Measurements from ENCODE around the gene FEZ2.
"Not testable (repeated sequence)": the region's sequence is repeated elsewhere in the genome, so short reads cannot be mapped to it uniquely, and the experiment has no call there.

FEZ2 gene

GRCh38 chr2:36597532-36598377 lies at the start of gene FEZ2:
FEZ2 (minus strand) TSS chr2:36598168; CDS start chr2:36598142, 26 bp downstream.
- peak; percentile 50 for DNase-seq

- DNase-seq: no peak
Observed at GRCh38 chr2:36634981-36635597, 37.1 kb upstream of the FEZ2 start.

- DNase-seq: no peak
Observed at GRCh38 chr2:36633470-36634092, 35.6 kb upstream of the FEZ2 start.

- DNase-seq: no peak
Observed at GRCh38 chr2:36626756-36627155, 28.8 kb upstream of the FEZ2 start.

GRCh38 chr2:36626071-36626470 lies 28.1 kb upstream of the FEZ2 start:
- no peak for DNase-seq

GRCh38 chr2:36625304-36625703 lies 27.3 kb upstream of the FEZ2 start:
- no peak for DNase-seq

GRCh38 chr2:36620321-36620720 lies 22.4 kb upstream of the FEZ2 start:
- no peak for DNase-seq

- peak; percentile 12 for DNase-seq
Observed at GRCh38 chr2:36618381-36618780, 20.4 kb upstream of the FEZ2 start.

GRCh38 chr2:36616947-36617346 lies 19.0 kb upstream of the FEZ2 start:
- no peak for DNase-seq

- DNase-seq: no peak
Observed at GRCh38 chr2:36615222-36615621, 17.3 kb upstream of the FEZ2 start.

- DNase-seq: no peak
Observed at GRCh38 chr2:36613801-36614200, 15.8 kb upstream of the FEZ2 start.

- no peak for DNase-seq
Observed at GRCh38 chr2:36611316-36611990, 13.5 kb upstream of the FEZ2 start.

- DNase-seq: no peak
Observed at GRCh38 chr2:36609507-36609906, 11.5 kb upstream of the FEZ2 start.

- DNase-seq: no peak
Observed at GRCh38 chr2:36607947-36608346, 10.0 kb upstream of the FEZ2 start.

GRCh38 chr2:36606925-36607324 lies 9.0 kb upstream of the FEZ2 start:
- no peak for DNase-seq

- no peak for DNase-seq
Observed at GRCh38 chr2:36605273-36605672, 7.3 kb upstream of the FEZ2 start.

GRCh38 chr2:36603629-36604028 lies 5.7 kb upstream of the FEZ2 start:
- DNase-seq: not testable (repeated sequence)

- DNase-seq: no peak
Observed at GRCh38 chr2:36597003-36597531, 901 bp downstream of the FEZ2 start.

GRCh38 chr2:36596397-36596796 lies 1.6 kb downstream of the FEZ2 start:
- no peak for DNase-seq

GRCh38 chr2:36594849-36595248 lies 3.1 kb downstream of the FEZ2 start:
- no peak for DNase-seq

- DNase-seq: no peak
Observed at GRCh38 chr2:36589230-36589630, 8.7 kb downstream of the FEZ2 start.

GRCh38 chr2:36587556-36587955 lies 10.4 kb downstream of the FEZ2 start:
- DNase-seq: no peak

- DNase-seq: no peak
Observed at GRCh38 chr2:36587101-36587500, 10.9 kb downstream of the FEZ2 start.
